B cell (primary cell): ENCODE results near the gene KIF4A. TPM values are rescaled to one million over a fixed set of nuclear protein-coding genes. Genes with fewer than 3 reads are reported as not detected.

Experiments
- ATAC-seq: fragments of 200-7000 bp; cut with Tn5 transposase; one replicate; pipeline ENCODE4 v1.10.0; 2021; ENCODE audit warnings: low read depth, mild to moderate bottlenecking, moderate number of reproducible peaks, moderate library complexity
- CTCF ChIA-PET: fragments of 350-600 bp; sonication (Branson Sonifier 250); formaldehyde crosslinking; loops from one replicate; lab custom pipeline; 2021; ENCODE audit warnings: antibody characterized with exemption, inconsistent platforms; lab: Charles Lee
- POLR2A ChIA-PET: fragments of 350-600 bp; sonication (Branson Sonifier 250); formaldehyde crosslinking; loops from one replicate; lab custom pipeline; 2021; ENCODE audit warnings: antibody characterized with exemption; lab: Charles Lee
- DNase-seq: peaks from one replicate; pipeline ENCODE4 v3.0.0; 2013
- H2AFZ ChIP-seq: 2 replicates; pipeline ENCODE4 v1.6.1; 2012; ENCODE audit warnings: mild to moderate bottlenecking, low read depth, low read length; ENCODE audit not compliant: insufficient read depth, poor library complexity, severe bottlenecking
- H3K27ac ChIP-seq, 2 donors: 1 replicate in 1 of 2; 2 replicates in 1 of 2; pipeline ENCODE4 v1.5.1; 2012 to 2013; ENCODE audit warnings: low read length in 2 of 2, mild to moderate bottlenecking in 2 of 2, moderate library complexity in 1 of 2
- H3K27me3 ChIP-seq, 4 experiments: fragments of 200-600 bp in 1 of 4; sonication (generic) in 1 of 4; replicated peaks in 1 of 4; 1 replicate in 2 of 4; 2 replicates in 2 of 4; pipeline versions ENCODE4 v1.6.1 to v1.7.0; 2013 to 2016; ENCODE audit warnings: low read length in 3 of 4, mild to moderate bottlenecking in 2 of 4, mixed read lengths in 1 of 4, moderate library complexity in 1 of 4; ENCODE audit not compliant: insufficient read depth in 4 of 4, control insufficient read depth in 3 of 4; ENCODE audit errors: control extremely low read depth in 1 of 4
- H3K36me3 ChIP-seq, 2 experiments: replicated peaks in 1 of 2; 1 replicate in 1 of 2; 2 replicates in 1 of 2; pipeline versions ENCODE4 v1.6.1 to v1.7.1; 2013; ENCODE audit warnings: low read length in 1 of 2; ENCODE audit not compliant: insufficient read depth in 2 of 2, control insufficient read depth in 1 of 2; ENCODE audit errors: control extremely low read depth in 1 of 2, extremely low read depth in 1 of 2
- H3K4me1 ChIP-seq, 2 donors: fragments of 200-600 bp in 1 of 2; sonication (generic) in 1 of 2; 1 replicate in 1 of 2; 2 replicates in 1 of 2; pipeline versions ENCODE4 v1.5.1 to v1.6.1; 2013 to 2017; ENCODE audit warnings: low read length in 2 of 2; ENCODE audit not compliant: control insufficient read depth in 2 of 2, insufficient read depth in 2 of 2
- H3K4me2 ChIP-seq: replicated peaks from 2 replicates; pipeline ENCODE3; 2012; ENCODE audit warnings: mild to moderate bottlenecking, low read depth, low read length; ENCODE audit not compliant: poor library complexity, severe bottlenecking
- H3K4me3 ChIP-seq, 5 experiments: fragments of 200-600 bp in 1 of 5; sonication (generic) in 1 of 5; 1 replicate in 3 of 5; 2 replicates in 2 of 5; pipeline versions ENCODE4 v1.5.1 to v1.7.0; 2011 to 2016; ENCODE audit warnings: low read length in 4 of 5, mild to moderate bottlenecking in 4 of 5, low read depth in 2 of 5, control low read depth in 1 of 5, moderate library complexity in 1 of 5; ENCODE audit not compliant: insufficient read depth in 1 of 5; ENCODE audit errors: control extremely low read depth in 1 of 5, extremely low read depth in 1 of 5
- H3K79me2 ChIP-seq: fragments of 200-600 bp; sonication (generic); one replicate; pipeline ENCODE4 v1.6.0; 2016; ENCODE audit warnings: low read length; ENCODE audit not compliant: control insufficient read depth, insufficient read depth
- H3K9ac ChIP-seq: fragments of 200-600 bp; sonication (generic); 2 replicates; pipeline ENCODE4 v1.6.1; 2017; ENCODE audit warnings: mild to moderate bottlenecking, low read length, moderate library complexity
- H3K9me3 ChIP-seq, 3 donors: one replicate each; pipeline versions ENCODE4 v1.6.1 to v1.7.1; 2013; ENCODE audit warnings: low read length in 2 of 3; ENCODE audit not compliant: control insufficient read depth in 2 of 3, insufficient read depth in 1 of 3; ENCODE audit errors: control extremely low read depth in 1 of 3
- H4K20me1 ChIP-seq: 2 replicates; pipeline ENCODE4 v1.6.0; 2012; ENCODE audit warnings: mild to moderate bottlenecking, low read length; ENCODE audit not compliant: insufficient read depth, control insufficient read depth, poor library complexity, severe bottlenecking
- H3K27ac Mint-ChIP-seq: one replicate; pipeline ENCODE4 v1.8.0; 2021; ENCODE audit warnings: mixed read lengths
- H3K27me3 Mint-ChIP-seq: one replicate; pipeline ENCODE4 v1.8.0; 2021; ENCODE audit warnings: mixed read lengths
- H3K4me1 Mint-ChIP-seq: one replicate; pipeline ENCODE4 v1.8.0; 2021; ENCODE audit warnings: mixed read lengths
- H3K4me3 Mint-ChIP-seq: one replicate; pipeline ENCODE4 v1.8.0; 2021; ENCODE audit warnings: mixed read lengths
- H3K9me3 Mint-ChIP-seq: one replicate; pipeline ENCODE4 v1.8.0; 2022; ENCODE audit warnings: mixed read lengths; ENCODE audit not compliant: insufficient read depth
- CTCF ChIP-seq: fragments of 200-600 bp; IDR thresholded peaks from one replicate; pipeline ENCODE4 v1.8.0; 2022; ENCODE audit warnings: antibody characterized with exemption, mild to moderate bottlenecking
- EZH2 ChIP-seq: IDR thresholded peaks from 2 replicates; pipeline ENCODE4 v1.6.1; 2012; ENCODE audit warnings: borderline replicate concordance, low read depth, mild to moderate bottlenecking, moderate library complexity, low read length; ENCODE audit not compliant: insufficient read depth, poor library complexity, severe bottlenecking
- WGBS: methylation state at CpG from one replicate; pipeline ENCODE4 v1.1.5; 2013; ENCODE audit warnings: missing lambda C conversion rate; ENCODE audit not compliant: insufficient coverage; 5-methylcytosine and 5-hydroxymethylcytosine counted together
- intact Hi-C: fragments of 100-400 bp; cut with micrococcal nuclease; formaldehyde crosslinking; loops from one replicate; pipeline ENCODE4 v1.10.0; 2022
- polyA plus RNA-seq: library from polyadenylated mRNA; depleted of rRNA; stranded (reverse); fragments of >200 nt; gene quantifications from 2 replicates; pipeline ENCODE4 v1.2.3, GENCODE V29; 2012
- total RNA-seq, 2 donors: library from RNA; stranded (reverse); fragments of 120-200 nt in 1 of 2; gene quantifications; 1 replicate in 1 of 2; 2 replicates in 1 of 2; pipeline versions ENCODE4 v1.2.3 to v1.2.4, GENCODE V29; 2013 to 2022

Gene KIF4A
- total and polyA plus RNA-seq, 2 donors (not counting 1 experiment from before 2014, with no cell fraction given): 0.06 to 0.07 TPM

GRCh38 chrX:70434914-70435586, 145.1 kb downstream of the KIF4A start:
- H3K4me2 ChIP-seq: peak overlapping the region; percentile 87
- H3K27me3 ChIP-seq: no peaks in the 10 kb centered on the region
- no peaks in the 10 kb centered on the region for H3K9me3 Mint-ChIP-seq
- H3K4me1 ChIP-seq: peaks cover 9 to 17% of the 10 kb centered on the region in 2 donors
- H3K27me3 Mint-ChIP-seq: peaks cover 16% of the 10 kb centered on the region
- H3K36me3 ChIP-seq: no peaks in the 10 kb centered on the region
- peaks cover 19% of the 10 kb centered on the region for H3K4me1 Mint-ChIP-seq
- H3K4me3 Mint-ChIP-seq: peak overlapping the region; percentile 92
- peak; percentile 35 for DNase-seq
- 8% methylated on average over 13 of the region's 17 CpGs for WGBS
- H2AFZ ChIP-seq: peak overlapping the region; percentile 81
- intact Hi-C loops: loop anchor here (1.0 kb wide), 3 partner anchors 19 to 302 kb away; partner anchors contain the start of genes IGBP1 and PDZD11
- no peaks in the 10 kb centered on the region for H3K79me2 ChIP-seq
- H4K20me1 ChIP-seq: no peaks in the 10 kb centered on the region
- no peak overlapping the region for H3K27ac ChIP-seq
- ATAC-seq: no peak
- peak overlapping the region; percentile 53 for H3K27ac Mint-ChIP-seq
- ChIA-PET CTCF (interaction anchor here (1.0 to 3.7 kb wide), 5 partner anchors 10 to 301 kb away, joined by 3 to 14 read pairs (median 5); partner anchors contain the start of genes DLG3, GDPD2 and IGBP1), POLR2A (interaction anchor here (0.6 to 1.4 kb wide), 3 partner anchors 16 to 490 kb away, joined by 3 to 7 read pairs (median 3); no protein-coding TSS in a partner anchor)
- TF ChIP-seq CTCF (no peak), EZH2 (no peak)
- H3K4me3 ChIP-seq: peak overlapping the region in 4 of 5 experiments; percentile 56 to 82 (median 73)
- H3K9ac ChIP-seq: peak overlapping the region; percentile 77
- no peaks in the 10 kb centered on the region for H3K9me3 ChIP-seq

- TF ChIP-seq CTCF: no peak
- TF ChIP-seq EZH2: no peak
- no peaks in the 10 kb centered on the region for H3K9me3 Mint-ChIP-seq
- Histone ChIP-seq H3K27ac (no peak overlapping the region), H3K9ac (no peak overlapping the region), H3K4me3 (no peak overlapping the region), H3K79me2 (no peaks in the 10 kb centered on the region), H4K20me1 (no peaks in the 10 kb centered on the region), H3K9me3 (no peaks in the 10 kb centered on the region), H2AFZ (no peak overlapping the region), H3K27me3 (no peaks in the 10 kb centered on the region), H3K36me3 (no peaks in the 10 kb centered on the region), H3K4me2 (no peak overlapping the region), H3K4me1 (peaks cover 9 to 17% of the 10 kb centered on the region in 2 donors)
- DNase-seq (peak; percentile 38), ATAC-seq (no peak)
- CTCF ChIA-PET: interaction anchor here (1.4 to 2.0 kb wide), 3 partner anchors 9 to 18 kb away, joined by 4 to 14 read pairs (median 5); partner anchors contain the start of genes DLG3 and GDPD2
- H3K27ac Mint-ChIP-seq: no peak overlapping the region
- 46% methylated on average over 11 of the region's 16 CpGs for WGBS
- peaks cover 15% of the 10 kb centered on the region for H3K4me1 Mint-ChIP-seq
- no peak overlapping the region for H3K4me3 Mint-ChIP-seq
- POLR2A ChIA-PET: interaction anchor here (0.6 kb wide), 1 partner anchor 790 kb away, joined by 5 read pairs; no protein-coding TSS in a partner anchor
- intact Hi-C loops: no loop called here
- peaks cover 19% of the 10 kb centered on the region for H3K27me3 Mint-ChIP-seq
Observed at GRCh38 chrX:70436343-70436742, 146.4 kb downstream of the KIF4A start.
